ENCODE data around the gene CEND1. TPM values are rescaled to one million over a fixed set of nuclear protein-coding genes. Genes with fewer than 3 reads are reported as not detected.
A peak's percentile ranks its signal among the peaks of the same experiment; 100 is the strongest.

CEND1 gene
- total RNA-seq, 1 experiment from 2014 or later, result 0.81 TPM

- H2AK5ac ChIP-seq (ENCODE audit: insufficient read length, low read length), result no peak overlapping the region
- no peak overlapping the region for H2BK20ac ChIP-seq (ENCODE audit: low read depth, low read length, poor library complexity, severe bottlenecking)
- no peak overlapping the region for H2BK120ac ChIP-seq (ENCODE audit: low read depth, low read length, poor library complexity, severe bottlenecking)
- peaks cover 37 to 52% of the 10 kb centered on the region in 2 experiments for H3K4me1 Mint-ChIP-seq
- peak overlapping the region; percentile 64 to 80 for H3K4me3 Mint-ChIP-seq
- no peak overlapping the region for H3K4ac ChIP-seq (ENCODE audit: low read depth, low read length)
- H2BK12ac ChIP-seq (ENCODE audit: insufficient read length, low read depth, low read length), result no peak overlapping the region
- no peaks in the 10 kb centered on the region for H3K79me2 ChIP-seq (ENCODE audit: insufficient read depth, low read length)
- H3K9me3 Mint-ChIP-seq, result no peaks in the 10 kb centered on the region
- no peak overlapping the region for H3K14ac ChIP-seq (ENCODE audit: insufficient read depth, low read length)
- no peaks in the 10 kb centered on the region; the same call in 1 of the 2 replicates for H3K4me1 ChIP-seq (ENCODE audit: insufficient read depth, low read length)
- peaks cover 36% of the 10 kb centered on the region for H3K27me3 Mint-ChIP-seq (ENCODE audit: low read depth)
- H3K27ac Mint-ChIP-seq, result no peak overlapping the region
- H3K9me3 ChIP-seq (ENCODE audit: control insufficient read depth, low read depth, low read length), result no peaks in the 10 kb centered on the region
- no peak overlapping the region for H3K56ac ChIP-seq (ENCODE audit: insufficient read length, low read depth, low read length)
- H3K18ac ChIP-seq (ENCODE audit: insufficient read length, low read depth, low read length), result no peak overlapping the region
- peaks cover 4 to 10% (median 7%) of the 10 kb centered on the region in 3 experiments; a peak in 6 of 7 replicates for H3K36me3 Mint-ChIP-seq (ENCODE audit: insufficient read depth in 1 of 3, low read depth in 3 of 3)
- no peak overlapping the region for H2AFZ ChIP-seq (ENCODE audit: low read length)
- H4K8ac ChIP-seq (replicated peaks; ENCODE audit: insufficient read length, low read depth, low read length), result no peak overlapping the region
- no peak for TF ChIP-seq CTCF (conservative IDR thresholded peaks at IDR 0.05)
- no peak overlapping the region for H3K23ac ChIP-seq (ENCODE audit: insufficient read length, low read depth, low read length)
- no peak overlapping the region for H2BK5ac ChIP-seq (ENCODE audit: insufficient read length, low read length)
- H2BK15ac ChIP-seq (ENCODE audit: low read depth, low read length), result no peak overlapping the region
- H3K9ac ChIP-seq (ENCODE audit: extremely low read depth, insufficient read length, low read length), result no peak overlapping the region
- H3K23me2 ChIP-seq (ENCODE audit: insufficient read length, low read depth, low read length, poor library complexity, severe bottlenecking), result peaks cover 32% of the 10 kb centered on the region
- H4K5ac ChIP-seq (ENCODE audit: insufficient read length, low read depth, low read length), result no peak overlapping the region
- H3K4me2 ChIP-seq (ENCODE audit: insufficient read depth, insufficient read length, low read length), result peak overlapping the region; percentile 56
- peaks cover 9% of the 10 kb centered on the region; the same call in 1 of the 2 replicates for H3K27me3 ChIP-seq (ENCODE audit: insufficient read depth, low read length)
- H3T11ph ChIP-seq (ENCODE audit: low read length), result no peak overlapping the region
- no peak overlapping the region for H4K91ac ChIP-seq (ENCODE audit: insufficient read length, low read depth, low read length)
- WGBS (ENCODE audit: extremely low coverage, insufficient read length, low lambda C conversion rate), result no CpG with 5 or more reads among the region's 40 CpGs
- DNase-seq, result peak; percentile 58
- H4K20me1 ChIP-seq (ENCODE audit: control insufficient read depth, insufficient read depth, insufficient read length), result no peaks in the 10 kb centered on the region
- no peaks in the 10 kb centered on the region for H3K79me1 ChIP-seq (ENCODE audit: insufficient read depth, low read depth, low read length, poor library complexity, severe bottlenecking)
- no peak overlapping the region for H3K27ac ChIP-seq (ENCODE audit: insufficient read length, low read depth, low read length)
These were observed 39.4 kb upstream of the CEND1 start for GRCh38 chr11:829176-829846.

All from H9 (cell line).